Right cardiac atrium (tissue), 5 donors: ENCODE measurements around the gene SLC35B4. TPM values are rescaled to one million over a fixed set of nuclear protein-coding genes. Genes with fewer than 3 reads are reported as not detected.

Experiments used
- ATAC-seq, 2 donors: fragments of 200-7000 bp; cut with Tn5 transposase; one replicate each; pipeline versions ENCODE4 v1.8.0 to v1.9.1; 2020; ENCODE audit warnings: moderate library complexity in 2 of 2, mild to moderate bottlenecking in 1 of 2
- DNase-seq, 3 donors: peaks; one replicate each; pipeline ENCODE4 v3.0.0-alpha.2; 2020
- H3K27ac ChIP-seq: one replicate; pipeline ENCODE4 v1.5.1; 2013; ENCODE audit warnings: mild to moderate bottlenecking, low read length, control low read depth, moderate library complexity
- H3K27me3 ChIP-seq: one replicate; pipeline ENCODE4 v1.6.1; 2013; ENCODE audit not compliant: control insufficient read depth, insufficient read depth
- H3K4me1 ChIP-seq: one replicate; pipeline ENCODE4 v1.6.1; 2013; ENCODE audit warnings: low read length; ENCODE audit not compliant: control insufficient read depth, insufficient read depth
- H3K4me3 ChIP-seq: one replicate; pipeline ENCODE4 v1.5.1; 2013; ENCODE audit warnings: low read length, control low read depth
- H3K9me3 ChIP-seq: one replicate; pipeline ENCODE4 v1.6.1; 2013; ENCODE audit warnings: low read length; ENCODE audit not compliant: control insufficient read depth
- WGBS: extraction: QIAGEN DNeasy Blood & Tissue Kit; methylation state at CpG from one replicate; pipeline ENCODE4 v1.1.7; 2013; 5-methylcytosine and 5-hydroxymethylcytosine counted together
- intact Hi-C, 4 donors: fragments of 100-400 bp; cut with DNase I; formaldehyde crosslinking; loops; one replicate each; pipeline versions ENCODE4 v1.11.0 to v1.14.0; 2022 to 2023
- polyA plus RNA-seq: library from polyadenylated mRNA; stranded (reverse); fragments of 200-250 nt; gene quantifications from one replicate; pipeline ENCODE4 v1.2.3, GENCODE V29; 2013
- total RNA-seq, 4 donors: library from RNA; stranded (reverse); fragmentation: NEBNext Ultra II Directional; extraction: Animal tissue kit (Norgen Biotek cat#: 25700); gene quantifications; one replicate each; pipeline ENCODE4 v1.2.1, GENCODE V29; 2021
- donor health status: healthy with polysubstance abuse.
- donor health status: DM: no; HTN: yes; CAD: no.
- donor health status: DM: no; HTN: no; CAD: no.
- donor health status: DM: no; HTN: yes; CAD: no; lungs with severe emphysema.
- donor health status: DM: yes; HTN: yes; CAD: no.

Gene SLC35B4
- total and polyA plus RNA-seq, 5 donors: 2.4 to 9.2 (median 6.6) TPM

DNA sequence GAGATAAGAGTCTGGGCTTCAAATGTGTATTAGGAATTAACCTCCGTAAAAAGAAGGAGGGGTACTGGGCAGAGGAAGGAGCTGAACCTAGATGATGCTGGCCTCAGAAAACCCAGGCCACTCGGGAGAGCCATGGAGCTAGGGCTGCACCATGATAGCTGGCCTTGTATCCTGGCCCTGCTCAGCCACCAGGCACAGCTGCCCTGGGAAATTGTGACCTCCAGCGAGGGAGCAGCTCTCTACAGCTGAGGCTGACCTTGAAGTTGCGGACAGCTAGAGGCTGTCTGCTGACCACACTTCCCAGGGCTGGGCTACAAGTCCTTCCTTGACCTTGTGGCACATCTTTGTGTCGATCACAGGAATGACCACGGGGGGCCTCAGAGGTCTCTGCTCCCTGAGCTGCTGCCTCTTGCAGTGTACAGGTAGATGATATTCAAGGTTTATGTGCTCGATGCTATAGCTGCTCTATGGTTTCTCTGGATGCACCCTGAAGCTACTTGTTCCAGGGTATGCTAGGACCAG lies 38.3 kb upstream of the SLC35B4 start:
- DNase-seq: no peak
- Histone ChIP-seq H3K9me3 (no peaks in the 10 kb centered on the region), H3K27ac (no peak overlapping the region), H3K4me1 (no peaks in the 10 kb centered on the region), H3K27me3 (no peaks in the 10 kb centered on the region), H3K4me3 (no peak overlapping the region)
- peak in 1 of 2 donors; percentile 30 for ATAC-seq
- intact Hi-C loops: no loop called here
- WGBS: 60% methylated on average over 7 of the region's 7 CpGs

DNA sequence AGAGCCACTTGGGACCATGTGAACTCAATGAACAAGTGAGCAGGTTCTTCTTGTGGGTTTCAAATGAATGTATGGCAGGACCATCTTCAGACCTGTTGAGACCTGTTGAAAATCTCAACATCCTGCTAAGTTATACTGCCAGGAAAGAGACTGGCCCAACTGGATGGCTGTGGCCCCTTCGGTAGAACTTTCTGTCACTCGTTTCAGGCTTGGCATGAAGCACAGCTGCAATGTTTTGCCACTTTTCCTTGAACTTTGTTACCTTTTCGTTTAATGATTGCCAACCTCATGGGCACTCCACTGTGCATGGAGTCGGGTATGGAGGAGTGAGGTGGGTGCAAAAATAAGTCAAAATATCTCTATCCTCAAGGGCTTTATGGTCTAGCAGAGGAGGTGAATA lies 36.7 kb upstream of the SLC35B4 start:
- Histone ChIP-seq H3K27me3 (no peaks in the 10 kb centered on the region), H3K4me1 (no peaks in the 10 kb centered on the region), H3K4me3 (no peak overlapping the region), H3K27ac (no peak overlapping the region), H3K9me3 (no peaks in the 10 kb centered on the region)
- intact Hi-C loops: no loop called here
- no peak for DNase-seq
- whole genome bisulfite sequencing: 87% methylated on average over 4 of the region's 4 CpGs
- ATAC-seq: no peak

DNA sequence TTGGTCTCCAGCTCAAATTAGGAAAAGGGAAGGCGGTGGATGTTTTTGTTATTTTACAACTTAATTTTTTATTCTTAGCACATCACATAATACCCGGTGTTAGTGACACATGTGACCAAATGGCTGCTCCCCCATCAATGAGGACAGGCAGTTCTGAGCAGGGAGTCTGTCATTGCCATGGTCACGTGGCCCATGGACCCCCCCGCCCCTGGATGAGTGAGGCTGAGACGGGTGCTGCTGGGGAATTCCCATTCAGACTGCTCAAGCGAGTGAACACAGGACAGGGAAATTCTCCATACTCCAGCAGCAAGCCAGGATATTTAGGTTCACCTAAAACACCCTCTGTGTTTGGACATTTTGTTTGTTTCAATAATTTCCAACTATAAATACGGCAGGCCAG lies 34.7 kb upstream of the SLC35B4 start:
- H3K4me1 ChIP-seq: no peaks in the 10 kb centered on the region
- H3K27ac ChIP-seq: no peak overlapping the region
- no peaks in the 10 kb centered on the region for H3K27me3 ChIP-seq
- 46% methylated on average over 7 of the region's 7 CpGs for WGBS
- DNase-seq: no peak
- intact Hi-C loops: no loop called here
- ATAC-seq: no peak
- H3K4me3 ChIP-seq: no peak overlapping the region
- H3K9me3 ChIP-seq: no peaks in the 10 kb centered on the region

DNA sequence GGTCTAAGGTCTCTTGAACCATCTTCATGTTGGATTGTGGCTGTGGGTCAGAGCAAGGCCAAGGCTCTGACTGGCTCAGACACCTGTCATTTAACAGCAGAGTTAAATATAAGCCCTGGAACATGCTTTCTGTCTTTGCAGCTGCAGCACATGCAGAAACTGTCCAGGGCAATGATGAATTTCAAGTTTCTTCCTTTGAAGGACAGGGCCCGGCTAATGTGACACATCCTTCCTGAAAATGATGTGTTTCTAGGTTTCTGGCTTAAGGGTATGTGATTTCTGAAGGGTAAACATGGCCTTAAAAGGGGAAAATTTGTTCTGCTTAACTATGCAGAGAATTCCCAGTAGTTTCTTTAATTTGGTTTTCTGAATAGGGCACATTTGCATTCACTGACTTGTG lies 34.0 kb upstream of the SLC35B4 start:
- Histone ChIP-seq H3K9me3 (no peaks in the 10 kb centered on the region), H3K4me3 (no peak overlapping the region), H3K4me1 (no peaks in the 10 kb centered on the region), H3K27ac (no peak overlapping the region), H3K27me3 (no peaks in the 10 kb centered on the region)
- ATAC-seq (no peak), DNase-seq (no peak)
- WGBS: 47% methylated on average over 1 of the region's 1 CpG
- intact Hi-C loops: no loop called here

DNA sequence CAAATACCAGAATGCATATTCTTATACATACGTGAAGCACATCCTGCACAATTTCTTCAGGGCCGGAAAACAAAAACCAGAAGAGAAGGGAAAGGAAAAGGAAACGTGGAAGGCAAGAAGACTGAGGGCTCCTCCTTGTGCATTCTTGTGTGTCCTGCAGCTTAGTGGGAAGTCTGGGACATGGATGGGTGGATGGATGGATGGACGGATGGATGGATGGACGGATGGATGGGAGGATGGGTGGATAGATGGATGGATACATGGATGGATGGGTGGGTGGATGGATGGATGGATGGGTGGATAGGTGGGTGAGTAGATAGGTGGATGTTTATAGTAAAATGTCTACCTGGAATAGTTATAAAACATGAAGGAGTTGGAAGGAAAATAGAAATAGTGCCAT lies 30.8 kb upstream of the SLC35B4 start:
- Histone ChIP-seq H3K27ac (no peak overlapping the region), H3K4me1 (no peaks in the 10 kb centered on the region), H3K9me3 (no peaks in the 10 kb centered on the region), H3K4me3 (no peak overlapping the region), H3K27me3 (no peaks in the 10 kb centered on the region)
- no peak for DNase-seq
- WGBS: 76% methylated on average over 5 of the region's 5 CpGs
- intact Hi-C loops: no loop called here
- no peak for ATAC-seq

DNA sequence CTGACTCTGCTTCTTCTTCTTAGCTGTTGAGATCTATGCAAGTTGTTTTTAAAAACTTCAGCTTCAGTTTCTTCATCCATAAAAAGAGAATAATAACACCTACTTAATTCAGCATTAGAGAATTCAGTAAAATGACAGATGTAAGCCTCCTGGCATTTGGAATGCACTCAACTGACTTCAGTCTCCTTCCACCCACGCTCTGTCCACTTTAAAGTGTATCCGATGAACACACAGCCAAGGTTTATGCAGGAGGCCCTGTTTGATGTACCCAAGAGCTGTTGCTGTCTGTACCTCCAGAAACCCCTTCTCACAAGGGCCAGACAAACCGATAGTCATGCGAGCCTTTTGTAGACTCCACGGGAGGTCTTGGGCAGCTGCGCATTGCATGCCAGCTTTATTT lies 27.1 kb upstream of the SLC35B4 start:
- H3K4me3 ChIP-seq: no peak overlapping the region
- intact Hi-C loops: no loop called here
- 70% methylated on average over 6 of the region's 6 CpGs for WGBS
- H3K27ac ChIP-seq: no peak overlapping the region
- H3K9me3 ChIP-seq: no peaks in the 10 kb centered on the region
- H3K27me3 ChIP-seq: no peaks in the 10 kb centered on the region
- no peak for DNase-seq
- no peak for ATAC-seq
- H3K4me1 ChIP-seq: no peaks in the 10 kb centered on the region

DNA sequence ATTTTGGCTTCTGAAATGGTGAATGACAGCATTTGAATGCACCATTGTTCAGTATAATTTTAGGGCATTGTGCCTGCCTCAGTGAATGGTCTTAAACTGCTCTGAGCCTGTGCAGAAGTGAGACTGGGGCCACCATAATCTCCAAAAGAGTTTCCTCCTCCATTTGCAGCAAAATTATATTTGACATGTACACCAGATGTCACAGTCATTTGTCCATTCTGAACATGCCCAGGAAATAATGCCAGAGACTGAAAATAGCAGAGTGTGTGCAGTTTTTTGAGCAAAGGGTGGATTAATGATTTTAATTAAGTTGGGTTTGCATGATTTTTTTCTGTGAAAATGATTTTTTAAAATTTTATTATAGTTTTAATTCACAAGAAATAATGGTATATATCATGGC lies 26.4 kb upstream of the SLC35B4 start:
- DNase-seq: no peak
- no peaks in the 10 kb centered on the region for H3K9me3 ChIP-seq

DNA sequence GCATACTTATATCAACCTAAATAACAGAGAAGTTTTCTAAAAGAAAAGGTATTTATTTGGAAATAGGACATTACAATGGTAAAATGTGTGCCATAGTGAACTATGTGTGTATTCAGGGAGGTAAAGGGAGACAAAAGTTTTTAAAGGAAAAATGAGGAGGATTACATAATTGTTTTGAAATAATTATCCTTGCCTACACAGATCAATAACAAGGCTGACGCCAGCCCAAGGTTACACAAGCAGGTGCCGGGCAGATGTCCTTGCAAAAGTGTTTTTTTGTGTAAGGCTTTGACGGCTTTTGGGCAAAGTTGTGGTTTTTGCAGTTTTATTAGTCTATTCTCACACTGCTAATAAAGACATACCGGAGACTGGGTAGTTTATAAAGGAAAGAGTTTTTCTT lies 22.7 kb upstream of the SLC35B4 start:
- 89% methylated on average over 4 of the region's 4 CpGs for WGBS
- no peaks in the 10 kb centered on the region for H3K9me3 ChIP-seq
- intact Hi-C loops: no loop called here
- no peak overlapping the region for H3K27ac ChIP-seq
- ATAC-seq: no peak
- H3K27me3 ChIP-seq: no peaks in the 10 kb centered on the region
- H3K4me3 ChIP-seq: no peak overlapping the region
- H3K4me1 ChIP-seq: no peaks in the 10 kb centered on the region
- DNase-seq: no peak

More for the DNA sequence above, 26.4 kb upstream of the SLC35B4 start:
- ATAC-seq: no peak
- intact Hi-C loops: no loop called here
- no peak overlapping the region for H3K4me3 ChIP-seq
- no peaks in the 10 kb centered on the region for H3K4me1 ChIP-seq
- no peak overlapping the region for H3K27ac ChIP-seq
- H3K27me3 ChIP-seq: no peaks in the 10 kb centered on the region

DNA sequence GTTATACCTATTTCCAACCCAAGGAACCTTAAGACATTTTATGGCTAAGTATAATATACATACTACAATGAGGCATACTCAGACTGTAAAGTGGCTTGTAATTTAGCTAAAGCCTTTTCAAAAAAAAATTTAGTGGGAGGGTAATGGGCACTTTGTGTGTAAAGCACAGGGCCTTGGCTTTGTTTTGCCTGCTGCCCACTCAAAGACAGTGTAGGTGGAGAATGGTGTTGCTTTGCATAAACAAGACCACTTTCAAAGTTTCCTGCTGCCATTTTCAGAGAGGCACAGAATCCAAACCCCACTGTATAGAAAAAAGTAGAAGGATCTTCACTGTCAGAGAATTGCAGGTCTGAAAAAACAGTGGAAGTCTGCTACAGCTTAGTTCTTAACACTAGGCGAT lies 21.2 kb upstream of the SLC35B4 start:
- intact Hi-C loops: no loop called here
- H3K9me3 ChIP-seq: no peaks in the 10 kb centered on the region
- WGBS: 97% methylated on average over 1 of the region's 1 CpG

DNA sequence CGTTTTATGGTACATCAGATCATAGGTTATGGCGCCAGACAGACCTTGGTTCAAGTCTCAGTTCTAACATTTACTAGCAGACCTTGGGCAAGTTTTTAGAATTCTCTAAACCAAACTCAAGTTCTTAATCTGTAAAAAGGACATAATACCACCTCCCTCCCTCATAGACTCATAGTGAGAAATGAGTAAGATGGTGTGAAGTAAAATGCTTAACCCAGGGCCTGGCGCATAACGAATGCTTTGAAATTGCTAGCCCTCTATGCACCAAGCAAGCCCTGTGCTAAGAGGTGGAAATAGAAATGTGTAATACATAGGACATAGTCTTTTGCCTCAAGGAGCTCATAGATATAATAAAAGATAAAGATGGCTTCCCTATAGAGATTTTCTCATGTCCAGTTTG lies 17.7 kb upstream of the SLC35B4 start:
- Histone ChIP-seq H3K4me1 (no peaks in the 10 kb centered on the region), H3K9me3 (no peaks in the 10 kb centered on the region), H3K4me3 (no peak overlapping the region), H3K27ac (no peak overlapping the region), H3K27me3 (peaks cover 4% of the 10 kb centered on the region)
- DNase-seq: no peak
- ATAC-seq: no peak
- WGBS: 72% methylated on average over 4 of the region's 4 CpGs
- intact Hi-C loops: no loop called here

More for the DNA sequence above, 21.2 kb upstream of the SLC35B4 start:
- ATAC-seq: no peak
- Histone ChIP-seq H3K27me3 (no peaks in the 10 kb centered on the region), H3K4me3 (no peak overlapping the region), H3K27ac (no peak overlapping the region), H3K4me1 (no peaks in the 10 kb centered on the region)
- DNase-seq: no peak

DNA sequence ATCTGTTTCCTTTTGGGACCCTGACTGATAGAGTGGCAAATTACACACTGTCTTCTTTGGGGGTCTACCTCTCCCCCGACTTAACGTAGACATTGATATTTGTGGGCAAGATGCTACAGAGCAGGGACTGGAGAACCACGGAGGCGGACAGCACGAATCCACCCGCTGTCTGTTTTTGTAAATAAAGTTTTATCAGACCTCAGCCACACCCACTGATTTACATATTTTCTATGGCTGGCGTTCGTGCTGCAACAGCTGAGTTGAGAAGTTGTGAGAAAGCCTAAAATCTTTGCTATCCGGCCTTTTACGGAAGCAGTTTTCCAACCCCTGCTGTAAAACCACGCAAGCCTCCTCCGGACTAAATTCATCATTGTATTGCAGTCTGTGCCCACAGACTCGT lies 17.2 kb upstream of the SLC35B4 start:
- 80% methylated on average over 13 of the region's 13 CpGs for WGBS
- H3K27ac ChIP-seq: no peak overlapping the region
- H3K4me1 ChIP-seq: no peaks in the 10 kb centered on the region
- intact Hi-C loops: no loop called here
- H3K27me3 ChIP-seq: peaks cover 4% of the 10 kb centered on the region
- H3K9me3 ChIP-seq: no peaks in the 10 kb centered on the region
- H3K4me3 ChIP-seq: no peak overlapping the region
- DNase-seq: no peak
- ATAC-seq: no peak

DNA sequence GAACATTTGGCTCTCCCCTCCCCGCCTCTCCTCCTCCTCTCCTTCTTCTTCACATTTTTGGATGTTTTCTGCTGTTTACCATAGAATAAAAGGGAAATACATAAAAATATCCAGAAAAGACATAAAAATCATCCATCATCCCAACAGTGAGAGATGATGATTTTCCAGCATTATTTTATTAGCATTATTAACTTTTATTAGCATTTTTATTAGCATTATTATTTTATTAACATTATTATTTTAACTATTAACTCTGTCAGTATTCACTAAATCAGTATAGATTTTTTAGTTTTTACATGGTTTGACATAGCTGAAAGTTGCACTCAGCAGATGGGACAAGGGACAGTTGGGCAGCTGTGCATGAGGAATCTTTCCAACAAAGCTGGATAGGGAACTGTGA lies 16.2 kb upstream of the SLC35B4 start:
- intact Hi-C loops: no loop called here
- H3K27me3 ChIP-seq: peaks cover 4% of the 10 kb centered on the region
- DNase-seq (no peak), ATAC-seq (no peak)
- H3K27ac ChIP-seq: no peak overlapping the region
- WGBS: 85% methylated on average over 1 of the region's 1 CpG
- no peaks in the 10 kb centered on the region for H3K4me1 ChIP-seq
- H3K9me3 ChIP-seq: no peaks in the 10 kb centered on the region
- H3K4me3 ChIP-seq: no peak overlapping the region
